GM20431 (cell line): ENCODE measurements around the gene ZNF582.
"Not testable (repeated sequence)": the region's sequence is repeated elsewhere in the genome, so short reads cannot be mapped to it uniquely, and the experiment has no call there.

Experiments used
- in situ Hi-C: fragments of 300-500 bp; cut with MseI, MboI; formaldehyde crosslinking; loops from one replicate; pipeline ENCODE4 v1.15.0; 2020; ENCODE audit warnings: low sequenced_read_pairs; ENCODE audit not compliant: unreplicated experiment

ZNF582 gene

DNA sequence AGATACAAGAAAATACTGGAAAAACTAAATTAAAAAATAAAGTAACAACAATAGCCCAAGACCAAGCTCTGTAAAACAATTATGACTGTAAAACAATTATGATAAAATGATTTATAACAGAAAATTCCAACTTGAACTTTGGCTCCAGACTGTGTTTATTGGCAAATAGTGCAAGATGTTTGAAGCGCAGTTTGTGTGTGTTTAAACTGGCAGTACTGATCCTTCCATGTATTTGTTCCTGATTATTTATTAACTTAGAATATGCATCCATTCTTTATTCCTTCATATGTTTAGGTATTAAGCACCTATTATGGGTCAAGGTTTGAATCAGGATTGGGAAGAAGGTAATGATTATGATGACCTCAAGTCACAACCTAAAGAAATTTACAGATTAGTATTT lies 37.8 kb downstream of the ZNF582 start:
- in situ Hi-C loops = no loop called here

GRCh38 chr19:56351208-56351607 lies 42.1 kb downstream of the ZNF582 start:
- in situ Hi-C loops = no loop called here

- in situ Hi-C loops = no loop called here
Observed at GRCh38 chr19:56350416-56351045, 42.8 kb downstream of the ZNF582 start.

GRCh38 chr19:56348289-56348877 lies 45.0 kb downstream of the ZNF582 start:
- in situ Hi-C loops = loop anchor here (10.0 kb wide), 1 partner anchor 274 kb away; no protein-coding TSS in a partner anchor

- in situ Hi-C loops = loop anchor here (10.0 kb wide), 1 partner anchor 272 kb away; no protein-coding TSS in a partner anchor
Observed at GRCh38 chr19:56347163-56347778, 46.1 kb downstream of the ZNF582 start.

DNA sequence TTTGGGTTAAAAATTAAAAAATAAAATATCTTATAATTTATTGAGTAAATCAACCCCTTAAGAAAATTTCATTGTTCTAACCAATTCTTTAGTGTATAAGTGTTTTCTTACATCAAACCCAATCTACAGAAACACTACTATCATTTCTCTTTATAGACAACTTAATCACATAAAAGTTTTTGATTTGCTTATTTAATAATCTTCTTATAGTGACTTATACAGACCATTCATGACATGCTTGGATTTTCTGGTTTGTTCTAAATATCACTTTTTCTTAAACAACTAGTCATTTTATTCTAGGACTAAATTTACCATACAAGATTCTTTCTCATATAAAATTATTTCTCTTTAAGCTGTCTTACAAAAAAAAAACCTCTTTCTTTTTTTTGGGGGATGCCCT lies 51.4 kb downstream of the ZNF582 start:
- in situ Hi-C loops = loop anchor here (10.0 kb wide), 1 partner anchor 267 kb away; no protein-coding TSS in a partner anchor

DNA sequence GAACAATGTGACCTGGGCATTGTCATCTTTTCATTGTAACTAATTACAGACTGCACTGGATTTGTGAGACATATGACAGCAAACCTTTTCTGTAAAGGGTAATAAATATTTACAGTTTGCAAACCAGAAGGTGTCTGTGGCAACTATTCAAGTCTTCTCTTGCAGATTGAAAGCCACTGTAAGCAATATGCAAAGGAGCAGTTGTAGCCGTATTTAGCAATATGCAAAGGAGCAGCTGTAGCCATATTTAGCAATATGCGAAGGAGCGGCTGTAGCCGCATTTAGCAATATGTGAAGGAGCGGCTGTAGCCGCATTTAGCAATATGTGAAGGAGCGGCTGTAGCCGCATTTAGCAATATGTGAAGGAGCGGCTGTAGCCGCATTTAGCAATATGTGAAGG lies 54.3 kb downstream of the ZNF582 start:
- in situ Hi-C loops = not testable (repeated sequence)

DNA sequence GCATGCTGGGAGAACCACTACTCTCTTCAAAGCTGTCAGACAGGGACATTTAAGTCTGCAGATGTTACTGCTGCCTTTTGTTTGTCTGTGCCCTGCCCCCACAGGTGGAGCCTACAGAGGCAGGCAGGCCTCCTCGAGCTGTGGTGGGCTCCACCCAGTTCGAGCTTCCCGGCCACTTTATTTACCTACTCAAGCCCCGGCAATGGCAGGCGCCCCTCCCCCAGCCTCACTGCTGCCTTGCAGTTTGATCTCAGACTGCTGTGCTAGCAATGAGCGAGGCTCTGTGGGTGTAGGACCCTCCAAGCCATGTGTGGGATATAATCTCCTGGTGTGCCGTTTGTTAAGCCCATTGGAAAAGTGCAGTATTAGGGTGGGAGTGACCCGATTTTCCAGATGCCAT lies 56.3 kb downstream of the ZNF582 start:
- in situ Hi-C loops = not testable (repeated sequence)

- in situ Hi-C loops = not testable (repeated sequence)
Observed at GRCh38 chr19:56335371-56335770, 58.0 kb downstream of the ZNF582 start.

DNA sequence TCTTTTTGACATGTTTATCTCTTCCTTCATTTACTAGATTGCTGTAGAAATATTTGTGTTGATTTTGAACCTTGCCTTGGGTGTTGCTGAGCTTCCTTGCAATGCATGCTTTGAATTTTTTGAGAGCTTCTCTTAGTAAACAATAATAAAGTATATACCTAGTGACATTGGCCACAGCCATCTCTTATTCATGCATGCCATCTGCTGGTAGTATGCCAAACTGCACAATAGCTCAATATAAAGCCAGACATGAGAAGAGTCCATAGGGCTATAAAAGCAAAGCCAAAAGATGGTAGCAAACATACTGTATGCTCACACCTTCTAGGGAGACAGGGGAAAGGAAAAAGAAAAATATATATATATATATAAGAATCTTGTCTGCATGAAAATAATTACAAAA lies 59.8 kb downstream of the ZNF582 start:
- in situ Hi-C loops = no loop called here
